ENCODE data around the gene COPS2.

COPS2 gene

GRCh38 chr15:49155834-49156627 lies 632 bp upstream of the COPS2 start:
- no peak for DNase-seq

DNA sequence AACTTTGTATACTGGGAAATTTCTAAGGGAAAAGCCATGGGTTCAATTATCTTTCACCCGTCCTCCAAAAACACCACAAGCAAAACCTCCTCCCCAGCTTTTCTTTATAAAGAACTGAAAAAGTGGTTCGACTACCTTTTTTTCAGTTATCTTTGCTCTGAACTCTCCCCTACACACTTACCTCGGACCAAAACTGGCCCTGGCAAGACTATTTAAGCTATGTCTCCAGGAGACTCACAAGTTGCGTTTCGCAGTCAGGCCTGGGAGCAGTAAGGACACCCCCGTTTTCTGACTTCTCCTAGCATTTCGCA lies 645 bp downstream of the COPS2 start:
- no peak for DNase-seq

- DNase-seq: no peak
These were observed 1.0 kb downstream of the COPS2 start for GRCh38 chr15:49154359-49154758.

GRCh38 chr15:49152552-49153312 lies 2.7 kb downstream of the COPS2 start:
- DNase-seq: no peak

- DNase-seq: no peak
These were observed 3.6 kb downstream of the COPS2 start for GRCh38 chr15:49151831-49152230.

DNA sequence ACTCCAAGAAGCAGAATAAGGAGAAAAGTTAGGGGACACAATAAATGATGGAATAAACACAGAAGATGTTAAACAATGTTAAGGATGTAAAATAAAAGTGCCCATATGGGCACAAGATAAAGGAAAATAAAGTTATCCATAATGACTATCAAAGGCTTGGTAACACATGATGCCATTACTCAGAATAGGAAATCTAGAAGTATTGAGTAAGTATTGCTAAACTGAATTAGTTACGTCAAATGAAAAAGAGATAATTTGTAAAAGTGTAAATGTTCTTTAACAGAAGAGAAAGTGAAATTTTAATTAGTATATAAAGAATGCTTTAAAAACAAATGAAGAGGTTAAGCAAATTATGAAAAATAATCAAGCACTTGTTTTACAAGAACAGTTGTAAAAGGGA lies 6.7 kb downstream of the COPS2 start:
- DNase-seq: no peak

GRCh38 chr15:49148298-49148697 lies 7.1 kb downstream of the COPS2 start:
- DNase-seq: no peak

GRCh38 chr15:49145651-49146609 lies 9.5 kb downstream of the COPS2 start:
- peak; percentile 54 for DNase-seq

DNA sequence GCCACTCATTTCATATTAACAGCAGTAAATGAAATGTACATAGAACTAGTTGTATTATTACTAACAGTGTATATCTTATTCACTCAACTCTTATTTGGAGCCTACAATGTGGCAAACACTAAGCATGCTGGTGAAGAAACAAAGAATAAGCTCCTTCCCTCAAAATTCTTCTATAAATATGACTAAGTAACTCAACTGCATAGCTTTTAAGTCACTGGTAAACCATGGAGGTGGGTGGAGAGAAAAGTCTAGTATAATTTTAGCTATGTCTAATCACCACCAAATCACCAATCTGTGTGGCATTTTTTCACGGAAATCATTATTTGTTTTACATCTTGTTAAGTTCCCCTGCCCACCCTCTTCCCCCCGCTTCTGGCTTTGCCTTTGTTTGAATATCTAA lies 17.5 kb downstream of the COPS2 start:
- DNase-seq: no peak

DNA sequence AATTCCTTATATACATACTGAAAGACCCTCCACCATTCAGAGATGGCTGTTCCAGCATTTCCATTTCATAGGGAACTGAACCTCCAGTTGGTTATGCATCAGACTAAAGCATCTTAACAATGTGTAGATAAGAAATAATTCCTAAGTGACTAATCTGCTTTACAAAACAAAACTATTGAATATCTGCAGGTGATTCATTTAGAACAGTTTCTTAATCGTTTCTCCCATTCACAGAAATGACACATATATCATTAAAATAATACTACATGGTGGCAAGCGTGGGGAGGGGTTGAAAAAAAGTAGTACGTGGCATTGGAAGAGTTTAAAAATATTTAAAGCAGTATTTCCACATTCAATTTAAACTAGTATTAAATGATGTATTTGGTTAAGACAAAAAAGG lies 19.5 kb downstream of the COPS2 start:
- no peak for DNase-seq

GRCh38 chr15:49135342-49135857 lies 20.0 kb downstream of the COPS2 start:
- no peak for DNase-seq

GRCh38 chr15:49134683-49135341 lies 20.6 kb downstream of the COPS2 start:
- DNase-seq: no peak

- DNase-seq: no peak
These were observed 24.0 kb downstream of the COPS2 start for GRCh38 chr15:49131403-49131802.

- DNase-seq: no peak
These were observed 31.0 kb downstream of the COPS2 start for GRCh38 chr15:49124371-49124770.

DNA sequence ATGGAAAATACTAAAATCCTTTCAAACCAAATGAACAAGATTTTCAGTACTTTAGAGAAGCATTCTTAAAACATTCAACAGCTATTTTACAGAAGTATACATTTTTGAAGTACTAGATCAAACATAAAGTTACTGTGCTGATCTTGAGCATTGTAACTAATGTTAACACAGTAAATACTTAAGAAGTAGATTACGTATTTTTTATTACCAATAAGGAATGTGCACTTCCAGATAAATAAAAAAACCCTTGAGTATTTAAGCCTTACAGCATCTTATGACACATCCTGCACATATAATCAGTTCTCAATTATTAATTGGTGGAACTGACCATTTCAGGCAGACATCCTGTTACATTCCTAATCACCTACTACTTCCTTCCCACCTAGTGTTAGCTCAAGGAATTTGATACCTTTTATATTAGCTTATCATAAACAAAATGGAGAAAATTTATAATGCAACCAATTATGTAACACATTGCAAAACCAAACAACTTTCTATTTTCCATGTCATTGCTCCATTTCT lies 32.8 kb downstream of the COPS2 start:
- no peak for DNase-seq

GRCh38 chr15:49121901-49122300 lies 33.5 kb downstream of the COPS2 start:
- no peak for DNase-seq

DNA sequence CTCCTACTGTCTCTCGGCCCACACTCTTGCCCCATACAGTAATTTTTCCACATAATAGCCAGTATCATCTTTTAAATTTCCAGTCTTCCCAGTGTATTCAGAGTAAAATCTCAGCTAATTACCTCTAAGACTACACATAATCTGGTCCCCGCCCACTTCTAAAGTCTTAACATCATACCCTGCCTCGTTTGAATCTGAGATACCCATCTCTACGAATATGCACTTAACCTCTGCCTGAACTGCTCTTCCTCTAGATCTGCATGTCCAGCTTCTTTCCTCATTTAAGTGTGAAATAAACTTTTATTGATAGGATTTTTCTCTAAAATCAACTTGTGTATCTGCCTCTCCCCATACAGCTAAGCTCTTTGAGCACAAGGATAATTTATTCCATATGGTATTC lies 34.6 kb downstream of the COPS2 start:
- DNase-seq: no peak

DNA sequence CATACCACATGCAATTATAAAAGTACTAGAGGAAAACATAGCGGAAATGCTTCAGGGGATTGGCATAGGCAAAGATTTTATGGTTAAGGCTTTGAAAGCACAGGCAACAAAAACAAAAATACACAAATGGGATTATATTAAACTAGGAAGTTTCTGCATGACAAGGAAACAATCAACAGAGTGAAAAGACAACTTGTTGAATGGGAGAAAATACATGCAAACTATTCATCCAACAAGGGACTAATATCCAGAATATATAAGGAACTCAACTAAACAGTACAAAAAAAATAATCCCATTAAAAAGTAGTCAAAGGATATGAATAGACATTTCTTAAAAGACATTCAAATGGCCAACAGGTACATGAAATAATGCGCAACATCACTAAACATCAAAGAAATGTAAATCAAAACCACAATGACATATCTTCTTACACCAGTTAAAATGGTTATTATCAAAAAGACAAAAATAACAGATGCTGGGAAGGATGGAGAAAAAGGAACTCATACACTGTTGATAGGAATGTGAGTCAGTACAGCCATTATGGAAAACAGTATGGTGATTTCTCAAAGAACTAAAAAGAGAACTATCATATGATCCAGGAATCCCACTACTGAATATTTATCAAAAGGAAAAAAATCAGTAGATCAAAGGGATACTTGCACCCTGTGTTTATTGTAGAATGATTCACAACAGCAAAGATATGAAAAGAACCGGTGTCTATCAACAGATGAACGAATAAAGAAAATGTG lies 39.1 kb downstream of the COPS2 start:
- no peak for DNase-seq

- DNase-seq: no peak
These were observed 40.3 kb downstream of the COPS2 start for GRCh38 chr15:49115062-49115461.

- no peak for DNase-seq
These were observed 45.0 kb downstream of the COPS2 start for GRCh38 chr15:49110158-49110944.

GRCh38 chr15:49103002-49103401 lies 52.4 kb downstream of the COPS2 start:
- no peak for DNase-seq
